HEK293T (cell line): Measurements from ENCODE around the gene ELF1.

Source experiments
- ARNT ChIP-seq: fragments of 450-650 bp; IDR thresholded peaks from 2 replicates; pipeline ENCODE4 v1.6.1; 2017; ENCODE audit warnings: mild to moderate bottlenecking
- BHLHE40 ChIP-seq: fragments of 450-650 bp; IDR thresholded peaks from 2 replicates; pipeline ENCODE4 v1.6.1; 2016; ENCODE audit warnings: mild to moderate bottlenecking, moderate library complexity, borderline replicate concordance
- CTBP1 ChIP-seq: fragments of 450-650 bp; IDR thresholded peaks from 2 replicates; pipeline ENCODE4 v1.6.1; 2016; ENCODE audit warnings: borderline replicate concordance
- ELF4 ChIP-seq: fragments of 450-650 bp; IDR thresholded peaks from 2 replicates; pipeline ENCODE4 v1.6.1; 2017; ENCODE audit warnings: antibody characterized with exemption
- FOXA1 ChIP-seq: fragments of 450-650 bp; IDR thresholded peaks from 2 replicates; pipeline ENCODE4 v1.6.1; 2016; ENCODE audit warnings: mild to moderate bottlenecking
- FOXM1 ChIP-seq: fragments of 450-650 bp; IDR thresholded peaks from 2 replicates; pipeline ENCODE4 v1.6.1; 2017; ENCODE audit warnings: mild to moderate bottlenecking, borderline replicate concordance
- HDGF ChIP-seq: fragments of 450-650 bp; IDR thresholded peaks from 2 replicates; pipeline ENCODE4 v1.6.1; 2017; ENCODE audit warnings: antibody characterized with exemption, borderline replicate concordance
- L3MBTL2 ChIP-seq: fragments of 450-650 bp; conservative IDR thresholded peaks from 2 replicates; pipeline ENCODE4 v1.6.1; 2016; ENCODE audit warnings: mild to moderate bottlenecking
- LEF1 ChIP-seq: fragments of 450-650 bp; IDR thresholded peaks from 2 replicates; pipeline ENCODE4 v1.6.1; 2017; ENCODE audit warnings: mild to moderate bottlenecking, borderline replicate concordance
- SP1 ChIP-seq: fragments of 450-650 bp; IDR thresholded peaks from 2 replicates; pipeline ENCODE4 v1.6.1; 2017
- SUZ12 ChIP-seq: fragments of 450-650 bp; IDR thresholded peaks from 2 replicates; pipeline ENCODE4 v1.6.1; 2016; ENCODE audit warnings: mild to moderate bottlenecking
- TARDBP ChIP-seq: fragments of 450-650 bp; IDR thresholded peaks from 2 replicates; pipeline ENCODE4 v1.6.1; 2016
- TF ChIP-seq, protein P1 (sequence below): fragments of 450-650 bp; IDR thresholded peaks from 2 replicates; pipeline ENCODE4 v1.6.1; 2016

DNA sequence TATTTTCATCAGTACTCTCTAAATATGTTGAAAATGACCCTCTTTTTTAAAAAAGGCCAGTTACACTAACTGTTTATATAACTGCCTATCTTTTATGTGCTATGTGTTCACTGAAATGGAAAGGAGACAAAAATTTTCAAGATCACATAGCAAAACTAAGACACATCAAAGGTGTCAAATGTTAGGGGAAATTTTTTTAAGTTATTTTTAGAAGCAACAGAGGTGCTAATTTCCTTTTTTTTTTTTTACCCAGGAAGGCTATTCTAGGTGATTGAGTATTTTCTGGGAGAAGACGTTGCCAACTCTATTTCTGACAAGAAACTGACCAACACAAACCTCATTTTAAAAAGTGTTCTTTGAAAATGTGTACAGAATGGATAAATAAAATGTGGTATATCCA lies 45.7 kb downstream of the ELF1 start:
- TF ChIP-seq SP1 (no peak), TARDBP (no peak), L3MBTL2 (no peak), SUZ12 (no peak), FOXM1 (no peak), BHLHE40 (no peak), ELF4 (no peak), ARNT (no peak), HDGF (no peak), CTBP1 (no peak), FOXA1 (no peak), LEF1 (no peak)
- TF ChIP-seq, protein P1, sequence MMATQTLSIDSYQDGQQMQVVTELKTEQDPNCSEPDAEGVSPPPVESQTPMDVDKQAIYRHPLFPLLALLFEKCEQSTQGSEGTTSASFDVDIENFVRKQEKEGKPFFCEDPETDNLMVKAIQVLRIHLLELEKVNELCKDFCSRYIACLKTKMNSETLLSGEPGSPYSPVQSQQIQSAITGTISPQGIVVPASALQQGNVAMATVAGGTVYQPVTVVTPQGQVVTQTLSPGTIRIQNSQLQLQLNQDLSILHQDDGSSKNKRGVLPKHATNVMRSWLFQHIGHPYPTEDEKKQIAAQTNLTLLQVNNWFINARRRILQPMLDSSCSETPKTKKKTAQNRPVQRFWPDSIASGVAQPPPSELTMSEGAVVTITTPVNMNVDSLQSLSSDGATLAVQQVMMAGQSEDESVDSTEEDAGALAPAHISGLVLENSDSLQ = no peak
